Naive thymus-derived CD4-positive, alpha-beta T cell (primary cell): ENCODE data around the gene OR7C1. TPM values are rescaled to one million over a fixed set of nuclear protein-coding genes. Genes with fewer than 3 reads are reported as not detected.
A peak's percentile ranks its signal among the peaks of the same experiment; 100 is the strongest.
"Not testable (repeated sequence)": the region's sequence is repeated elsewhere in the genome, so short reads cannot be mapped to it uniquely, and the experiment has no call there.

Experiments
- ATAC-seq: fragments of 150-1000 bp; cut with Tn5 transposase; 2 replicates; pipeline ENCODE4 v1.10.0; 2021; ENCODE audit warnings: mild to moderate bottlenecking, moderate library complexity
- CTCF ChIA-PET: fragments of 350-600 bp; sonication (Branson Sonifier 250); formaldehyde crosslinking; loops from one replicate; lab custom pipeline; 2021; ENCODE audit warnings: antibody characterized with exemption; lab: Charles Lee
- POLR2A ChIA-PET: fragments of 350-600 bp; sonication (Branson Sonifier 250); formaldehyde crosslinking; loops from one replicate; lab custom pipeline; 2021; ENCODE audit warnings: antibody characterized with exemption, inconsistent platforms; lab: Charles Lee
- DNase-seq, 9 donors: peaks; one replicate each; pipeline versions ENCODE4 v3.0.0 to v3.0.0-alpha.2; 2020 to 2022; ENCODE audit warnings: mixed read lengths in 1 of 9
- H3K27ac ChIP-seq: one replicate; pipeline ENCODE4 v1.7.0; 2013; ENCODE audit warnings: mild to moderate bottlenecking, low read depth, low read length, moderate library complexity
- H3K27me3 ChIP-seq, 2 donors: one replicate each; pipeline ENCODE4 v1.7.0; 2013; ENCODE audit warnings: low read length in 2 of 2, mild to moderate bottlenecking in 2 of 2, moderate library complexity in 2 of 2; ENCODE audit not compliant: control insufficient read depth in 2 of 2, insufficient read depth in 2 of 2
- H3K36me3 ChIP-seq, 3 experiments: 1 replicate in 2 of 3; 2 replicates in 1 of 3; pipeline ENCODE4 v1.7.0; 2013; ENCODE audit warnings: low read length in 3 of 3, mild to moderate bottlenecking in 3 of 3, moderate library complexity in 1 of 3; ENCODE audit not compliant: insufficient read depth in 3 of 3, control insufficient read depth in 2 of 3
- H3K4me1 ChIP-seq, 2 donors: one replicate each; pipeline ENCODE4 v1.7.0; 2013; ENCODE audit warnings: low read length in 2 of 2, mild to moderate bottlenecking in 2 of 2, moderate library complexity in 1 of 2; ENCODE audit not compliant: control insufficient read depth in 2 of 2, insufficient read depth in 2 of 2
- H3K4me3 ChIP-seq: 2 replicates; pipeline ENCODE4 v1.7.0; 2013; ENCODE audit warnings: mild to moderate bottlenecking, low read length
- H3K9me3 ChIP-seq, 3 experiments: 1 replicate in 2 of 3; 2 replicates in 1 of 3; pipeline ENCODE4 v1.7.0; 2013; ENCODE audit warnings: low read length in 3 of 3; ENCODE audit not compliant: control insufficient read depth in 2 of 3
- H3K27ac Mint-ChIP-seq, 9 donors: one replicate each; pipeline ENCODE4 v1.8.0; 2020 to 2022; ENCODE audit warnings: mixed read lengths in 9 of 9, mild to moderate bottlenecking in 8 of 9, moderate library complexity in 5 of 9, inconsistent platforms in 2 of 9
- H3K27me3 Mint-ChIP-seq, 5 donors: one replicate each; pipeline ENCODE4 v1.8.0; 2021 to 2022; ENCODE audit warnings: mixed read lengths in 5 of 5, mild to moderate bottlenecking in 1 of 5
- H3K36me3 Mint-ChIP-seq, 5 donors: one replicate each; pipeline ENCODE4 v1.8.0; 2020 to 2022; ENCODE audit warnings: mixed read lengths in 5 of 5, mild to moderate bottlenecking in 3 of 5, inconsistent platforms in 1 of 5
- H3K4me1 Mint-ChIP-seq, 7 donors: one replicate each; pipeline ENCODE4 v1.8.0; 2020 to 2022; ENCODE audit warnings: mixed read lengths in 7 of 7, mild to moderate bottlenecking in 3 of 7, inconsistent platforms in 1 of 7
- H3K4me3 Mint-ChIP-seq, 10 donors: one replicate each; pipeline ENCODE4 v1.8.0; 2020 to 2022; ENCODE audit warnings: mild to moderate bottlenecking in 10 of 10, mixed read lengths in 10 of 10, moderate library complexity in 6 of 10, inconsistent platforms in 2 of 10
- H3K9me3 Mint-ChIP-seq, 11 donors: one replicate each; pipeline ENCODE4 v1.8.0; 2020 to 2022; ENCODE audit warnings: mixed read lengths in 11 of 11, mild to moderate bottlenecking in 4 of 11, inconsistent platforms in 1 of 11, moderate library complexity in 1 of 11
- intact Hi-C, 2 donors: fragments of 100-400 bp; cut with micrococcal nuclease; formaldehyde crosslinking; loops; one replicate each; pipeline ENCODE4 v1.15.1; 2023
- polyA plus RNA-seq, 2 donors: library from polyadenylated mRNA; unstranded; fragments of 300-500 nt; fragmentation: Illumina TruSeq; gene quantifications; one replicate each; pipeline ENCODE4 v1.2.3, GENCODE V29; 2021
- total RNA-seq, 6 experiments: library from RNA in 5 of 6; stranded (reverse) in 5 of 6; gene quantifications; 1 replicate in 5 of 6; 2 replicates in 1 of 6; pipeline ENCODE4 v1.2.3 and lab custom pipeline; 2021 to 2026

OR7C1 gene
- total and polyA plus RNA-seq, 7 experiments from 2014 or later, result not detected

DNA sequence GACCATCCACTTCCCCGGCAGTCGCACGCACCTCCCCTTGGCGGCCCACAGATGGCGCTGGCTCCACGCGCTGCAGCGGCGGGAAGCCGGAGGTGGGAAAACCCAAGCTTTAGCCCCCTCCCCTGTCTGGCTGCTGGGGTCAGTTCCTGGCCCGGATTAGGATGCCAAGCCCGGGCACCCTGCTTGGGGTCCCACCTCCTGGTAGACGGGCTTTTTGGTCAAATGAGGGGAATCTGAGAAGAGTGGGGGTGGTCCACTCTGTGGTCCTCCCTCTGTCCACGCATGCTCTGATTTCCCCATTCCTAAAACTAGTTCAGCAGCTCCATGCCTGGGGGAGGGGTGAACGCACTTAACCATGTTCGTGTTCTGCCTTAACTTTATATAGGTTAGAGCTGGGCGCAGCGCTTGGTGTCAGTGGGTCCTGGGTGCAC lies 48.5 kb downstream of the OR7C1 start:
- Histone ChIP-seq H3K27me3 (no peaks in the 10 kb centered on the region), H3K27ac (no peak overlapping the region), H3K36me3 (no peaks in the 10 kb centered on the region), H3K9me3 (no peaks in the 10 kb centered on the region), H3K4me1 (peaks cover 0 to 13% of the 10 kb centered on the region in 2 donors), H3K4me3 (no peak overlapping the region)
- Mint-ChIP-seq H3K27me3 (peaks cover 7 to 29% (median 17%) of the 10 kb centered on the region in 5 donors), H3K9me3 (peaks cover 0 to 14% (median 3%) of the 10 kb centered on the region in 11 donors), H3K36me3 (peaks cover 0 to 3% (median 0%) of the 10 kb centered on the region in 5 donors), H3K4me3 (peak overlapping the region in 5 of 10 donors; percentile 4 to 56 (median 45)), H3K4me1 (peaks cover 10 to 27% (median 21%) of the 10 kb centered on the region in 7 donors), H3K27ac (peak overlapping the region in 1 of 9 donors; percentile 44)
- intact Hi-C loops, result no loop called here
- DNase-seq (peak in 2 of 9 donors; percentile 6 to 24), ATAC-seq (no peak)
- ChIA-PET POLR2A (no interaction called here), CTCF (no interaction called here)

DNA sequence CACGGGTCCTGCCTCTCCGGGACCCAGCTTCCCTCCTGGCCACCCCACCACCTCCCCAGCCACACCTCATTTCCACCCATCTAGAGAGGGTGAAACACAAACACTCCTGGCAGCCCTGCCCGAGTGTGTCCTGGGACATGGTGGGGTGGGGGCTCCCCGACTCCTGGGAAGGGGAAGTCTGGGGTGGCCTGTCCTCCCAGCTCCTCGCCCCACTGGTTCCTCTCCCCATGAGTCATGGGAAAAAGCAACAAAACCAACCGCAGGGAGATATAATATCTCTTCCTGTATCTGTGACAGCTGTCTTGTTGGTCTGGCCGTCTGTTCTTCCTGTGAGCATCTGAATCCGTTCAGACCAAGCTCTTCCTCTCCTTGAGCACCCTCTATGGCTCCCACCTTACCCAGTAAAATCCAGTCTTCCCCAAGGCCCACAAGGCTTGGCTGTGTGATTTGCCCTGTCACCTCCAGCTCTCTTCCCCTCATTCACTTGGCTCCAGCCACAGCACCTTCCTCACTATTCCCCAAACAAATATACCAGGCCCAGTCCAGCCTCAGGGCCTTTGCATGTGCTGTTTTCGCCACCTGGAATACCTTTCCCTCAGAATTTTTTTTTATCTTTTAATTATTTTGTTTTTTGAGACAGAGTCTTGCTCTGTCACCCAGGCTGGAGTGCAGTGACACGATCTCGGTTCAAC lies 49.7 kb downstream of the OR7C1 start:
- POLR2A ChIA-PET, result interaction anchor here (0.7 kb wide), 1 partner anchor 23 kb away, joined by 3 read pairs; no protein-coding TSS in a partner anchor

DNA sequence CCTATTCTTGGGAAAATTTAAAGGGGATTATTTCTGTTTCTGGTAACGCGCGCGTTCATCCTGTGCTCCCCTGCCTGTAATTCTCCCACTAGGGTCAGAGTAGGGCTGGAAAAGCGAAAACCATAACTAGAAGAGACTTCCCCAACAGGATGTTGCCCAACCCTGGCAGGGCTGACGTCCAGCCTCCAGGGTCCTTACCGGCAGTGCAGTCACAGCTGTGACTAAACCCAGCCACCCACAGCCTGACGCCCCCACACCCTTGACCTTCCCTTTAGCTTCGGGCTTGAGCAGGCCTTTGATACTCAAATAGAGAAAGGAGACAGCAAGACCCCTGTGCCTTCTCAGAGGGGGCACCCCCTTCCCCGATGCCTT lies 50.3 kb downstream of the OR7C1 start:
- DNase-seq, result peak in 1 of 9 donors; percentile 30
- CTCF ChIA-PET, result not testable (repeated sequence)

More for the DNA sequence above, 49.7 kb downstream of the OR7C1 start:
- CTCF ChIA-PET, H3K9me3 ChIP-seq, H3K27me3 ChIP-seq, H3K27ac ChIP-seq, H3K36me3 ChIP-seq, H3K36me3 Mint-ChIP-seq, H3K4me3 ChIP-seq, intact Hi-C loops, DNase-seq: not testable (repeated sequence)
- H3K9me3 Mint-ChIP-seq, result peaks cover 0 to 14% (median 3%) of the 10 kb centered on the region in 11 donors
- H3K4me1 ChIP-seq, result peaks cover 0 to 13% of the 10 kb centered on the region in 2 donors
- peak overlapping the region in 2 of 9 donors; percentile 63 to 66 for H3K27ac Mint-ChIP-seq
- H3K27me3 Mint-ChIP-seq, result peaks cover 4 to 34% (median 15%) of the 10 kb centered on the region in 5 donors
- peak overlapping the region in 2 of 10 donors; percentile 49 to 60 for H3K4me3 Mint-ChIP-seq
- H3K4me1 Mint-ChIP-seq, result peaks cover 10 to 27% (median 21%) of the 10 kb centered on the region in 7 donors
- ATAC-seq, result peak; percentile 85

DNA sequence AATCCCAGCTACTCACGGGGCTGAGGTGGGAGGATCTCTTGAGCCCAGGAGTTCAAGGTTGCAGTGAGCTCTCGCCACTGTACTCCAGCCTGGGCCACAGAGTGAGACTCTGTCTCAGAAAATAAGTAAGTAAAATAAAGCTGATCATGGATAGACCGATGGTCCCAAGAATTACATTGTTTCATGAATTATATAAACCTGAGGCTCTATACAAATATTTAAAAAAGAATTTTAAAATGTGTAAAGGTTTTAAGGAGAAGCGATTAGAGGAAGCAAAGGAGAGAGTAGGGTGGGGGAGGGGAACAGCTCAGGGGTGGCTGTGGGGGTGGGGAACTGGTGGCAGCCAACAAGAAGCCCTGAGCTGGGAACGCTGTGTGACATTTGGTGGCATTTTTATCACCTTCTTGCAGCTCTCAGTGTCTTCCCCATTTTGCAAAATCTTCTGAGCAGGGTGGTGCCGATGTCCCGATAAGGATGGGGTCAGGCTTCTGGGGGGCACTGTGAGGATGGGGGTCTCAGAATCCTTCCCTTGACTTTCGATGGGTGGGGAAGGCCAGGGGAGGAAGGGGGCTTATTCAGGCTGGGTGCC lies 51.5 kb downstream of the OR7C1 start:
- peaks cover 10 to 25% (median 21%) of the 10 kb centered on the region in 7 donors for H3K4me1 Mint-ChIP-seq
- H3K27me3 Mint-ChIP-seq, result peaks cover 6 to 44% (median 25%) of the 10 kb centered on the region in 5 donors
- H3K27ac Mint-ChIP-seq, DNase-seq, H3K4me3 Mint-ChIP-seq, POLR2A ChIA-PET, H3K36me3 Mint-ChIP-seq, H3K27me3 ChIP-seq, H3K27ac ChIP-seq, H3K36me3 ChIP-seq, CTCF ChIA-PET, H3K4me3 ChIP-seq, H3K9me3 ChIP-seq, intact Hi-C loops: not testable (repeated sequence)
- H3K9me3 Mint-ChIP-seq, result peaks cover 0 to 11% (median 3%) of the 10 kb centered on the region in 11 donors
- peak; percentile 36 for ATAC-seq
- peaks cover 0 to 13% of the 10 kb centered on the region in 2 donors for H3K4me1 ChIP-seq

More for the DNA sequence above, 50.3 kb downstream of the OR7C1 start:
- H3K27me3 ChIP-seq, H3K36me3 Mint-ChIP-seq, POLR2A ChIA-PET, H3K9me3 ChIP-seq, H3K27ac ChIP-seq, H3K4me3 ChIP-seq, H3K36me3 ChIP-seq, H3K4me3 Mint-ChIP-seq, intact Hi-C loops: not testable (repeated sequence)
- Mint-ChIP-seq H3K27ac (peak overlapping the region in 2 of 9 donors; percentile 33 to 70), H3K4me1 (peaks cover 10 to 27% (median 21%) of the 10 kb centered on the region in 7 donors), H3K27me3 (peaks cover 4 to 34% (median 15%) of the 10 kb centered on the region in 5 donors), H3K9me3 (peaks cover 0 to 14% (median 3%) of the 10 kb centered on the region in 11 donors)
- H3K4me1 ChIP-seq, result peaks cover 0 to 13% of the 10 kb centered on the region in 2 donors
- ATAC-seq, result peak; percentile 84

DNA sequence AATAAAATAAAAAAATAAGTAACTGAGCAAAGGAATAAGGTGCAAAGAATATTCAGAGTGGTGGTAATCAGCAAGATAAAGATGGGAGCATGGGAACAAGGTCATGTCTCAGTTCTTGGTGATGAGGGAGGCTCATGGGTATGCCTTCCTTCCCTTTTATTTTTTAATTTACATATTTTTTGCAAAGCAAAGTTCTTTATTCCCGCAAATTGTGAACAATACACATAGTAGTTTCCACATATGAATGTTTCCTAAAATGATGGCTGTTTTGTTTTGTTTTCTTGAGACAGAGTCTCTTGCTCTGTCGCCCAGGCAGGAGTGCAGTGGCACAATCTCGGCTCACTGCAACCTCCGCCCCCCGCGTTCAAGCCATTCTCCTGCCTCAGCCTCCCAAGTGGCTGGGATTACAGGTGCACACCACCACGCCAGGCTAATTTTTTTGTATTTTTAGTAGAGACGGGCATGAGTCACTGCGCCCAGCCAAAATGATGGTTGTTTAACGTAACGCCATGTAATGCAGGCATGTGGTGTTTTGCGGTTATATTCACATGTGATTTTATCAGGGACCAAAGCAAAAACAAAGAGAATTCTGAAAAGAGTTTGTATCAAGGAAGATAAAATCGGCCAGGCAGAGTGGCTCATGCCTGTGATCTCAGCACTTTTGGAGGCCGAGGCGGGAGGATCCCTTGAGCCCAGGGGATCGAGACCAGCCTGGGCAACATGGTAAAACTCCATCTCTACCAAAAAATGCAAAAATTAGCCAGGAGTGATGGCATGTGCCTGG lies 52.2 kb downstream of the OR7C1 start:
- intact Hi-C loops, result no loop called here
- no peaks in the 10 kb centered on the region for H3K27me3 ChIP-seq
- ChIA-PET CTCF (no interaction called here), POLR2A (no interaction called here)
- DNase-seq (no peak), ATAC-seq (no peak)
- no peak overlapping the region for H3K4me3 Mint-ChIP-seq
- H3K9me3 ChIP-seq, result no peaks in the 10 kb centered on the region
- H3K4me1 Mint-ChIP-seq, result peaks cover 10 to 21% (median 19%) of the 10 kb centered on the region in 7 donors
- peaks cover 0 to 13% of the 10 kb centered on the region in 2 donors for H3K4me1 ChIP-seq
- no peak overlapping the region for H3K4me3 ChIP-seq
- no peak overlapping the region for H3K27ac ChIP-seq
- H3K27me3 Mint-ChIP-seq, result peaks cover 8 to 48% (median 31%) of the 10 kb centered on the region in 5 donors
- H3K36me3 ChIP-seq, result no peaks in the 10 kb centered on the region
- H3K9me3 Mint-ChIP-seq, result peaks cover 0 to 5% (median 0%) of the 10 kb centered on the region in 11 donors
- H3K36me3 Mint-ChIP-seq, result peaks cover 0 to 3% (median 0%) of the 10 kb centered on the region in 5 donors
- H3K27ac Mint-ChIP-seq, result no peak overlapping the region

DNA sequence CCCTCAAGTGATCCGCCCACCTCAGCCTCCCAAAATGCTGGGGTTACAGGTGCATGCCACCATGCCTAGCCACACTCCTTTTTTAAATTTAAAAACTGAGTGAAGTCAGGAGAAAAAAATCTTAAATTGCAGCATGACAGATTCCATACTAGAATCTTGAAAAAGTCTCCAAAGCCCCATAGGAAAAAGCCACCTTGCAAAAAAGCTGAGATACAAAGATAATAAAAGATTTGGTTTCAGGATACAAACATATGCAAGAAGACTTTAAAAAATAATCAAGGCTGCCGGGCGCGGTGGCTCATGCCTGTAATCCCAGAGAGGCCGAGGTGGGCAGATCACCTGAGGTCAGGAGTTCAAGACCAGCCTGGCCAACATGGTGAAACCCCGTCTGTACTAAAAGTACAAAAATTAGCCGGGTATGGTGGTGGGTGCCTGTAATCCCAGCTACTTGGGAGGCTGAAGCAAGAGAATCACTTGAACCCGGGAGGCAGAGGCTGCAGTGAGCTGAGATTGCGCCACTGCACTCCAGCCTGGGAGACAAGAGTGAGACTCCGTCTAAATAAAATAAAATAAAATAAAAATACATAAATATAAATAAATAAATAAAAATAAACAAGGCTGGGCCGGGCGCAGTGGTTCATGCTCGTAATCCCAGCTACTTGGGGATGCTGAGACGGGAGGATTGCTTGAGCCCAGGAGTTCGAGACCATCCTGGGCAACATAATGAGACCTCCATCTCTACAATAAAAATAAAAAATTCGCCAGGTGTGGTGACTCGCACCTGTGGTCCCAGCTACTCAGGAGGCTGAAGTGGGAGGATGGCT lies 53.1 kb downstream of the OR7C1 start:
- H3K36me3 Mint-ChIP-seq, H3K27ac Mint-ChIP-seq, CTCF ChIA-PET, H3K4me1 ChIP-seq, H3K36me3 ChIP-seq, H3K9me3 ChIP-seq, H3K27ac ChIP-seq, H3K9me3 Mint-ChIP-seq, ATAC-seq, DNase-seq, H3K4me3 ChIP-seq, H3K4me3 Mint-ChIP-seq, H3K27me3 ChIP-seq, intact Hi-C loops, POLR2A ChIA-PET: not testable (repeated sequence)
- Mint-ChIP-seq H3K27me3 (peaks cover 14 to 51% (median 35%) of the 10 kb centered on the region in 5 donors), H3K4me1 (peaks cover 11 to 17% (median 15%) of the 10 kb centered on the region in 7 donors)
